H1 (cell line): ENCODE measurements around the gene HSPA2. TPM values are rescaled to one million over a fixed set of nuclear protein-coding genes. Genes with fewer than 3 reads are reported as not detected.

ENCODE experiments used
- CBX5 ChIP-seq: fragments of 300-800, 300-1000 bp; sonication (generic); IDR thresholded peaks from 2 replicates; pipeline ENCODE4 v1.7.1; 2016; ENCODE audit warnings: antibody characterized with exemption, low read length, low read depth
- CTBP2 ChIP-seq: IDR thresholded peaks from 2 replicates; pipeline ENCODE4 v1.7.0; 2011; ENCODE audit warnings: borderline replicate concordance, mild to moderate bottlenecking, moderate library complexity, mixed read lengths, low read length; ENCODE audit not compliant: insufficient read depth, insufficient read length
- EGR1 ChIP-seq: IDR thresholded peaks from 2 replicates; pipeline ENCODE4 v1.6.1; 2011; ENCODE audit warnings: low read depth, low read length, borderline replicate concordance
- KDM5A ChIP-seq: fragments of 200-600 bp; IDR thresholded peaks from 2 replicates; pipeline ENCODE4 v1.7.1; 2012; ENCODE audit warnings: mild to moderate bottlenecking, low read length, inconsistent platforms, mixed read lengths
- POLR2AphosphoS5 ChIP-seq: IDR thresholded peaks from 2 replicates; pipeline ENCODE4 v1.6.1; 2011; ENCODE audit warnings: low read depth, low read length
- RXRA ChIP-seq: IDR thresholded peaks from 2 replicates; pipeline ENCODE4 v1.6.1; 2011; ENCODE audit warnings: low read depth, mild to moderate bottlenecking, low read length, moderate library complexity; ENCODE audit not compliant: insufficient read depth
- TAF1 ChIP-seq: IDR thresholded peaks from 2 replicates; pipeline ENCODE4 v1.6.1; 2011; ENCODE audit warnings: mild to moderate bottlenecking, low read depth, low read length
- TAF7 ChIP-seq: optimal IDR thresholded peaks from 2 replicates; pipeline ENCODE3; 2011; ENCODE audit warnings: low read depth, mild to moderate bottlenecking, inconsistent platforms, low read length, moderate library complexity, borderline replicate concordance
- YY1 ChIP-seq: IDR thresholded peaks from 2 replicates; pipeline ENCODE4 v1.6.1; 2011; ENCODE audit warnings: low read depth, mild to moderate bottlenecking, low read length
- polyA plus RNA-seq, 7 experiments: library from polyadenylated mRNA; depleted of rRNA in 3 of 7; stranded (reverse) in 5 of 7; unstranded in 2 of 7; fragments of >200 nt in 5 of 7; fragments of 200-250 nt in 2 of 7; gene quantifications; 1 replicate in 5 of 7; 2 replicates in 1 of 7; 4 replicates in 1 of 7; pipeline versions ENCODE4 v1.2.1 to v1.2.3, GENCODE V29; 2011 to 2013; ENCODE audit warnings: missing spikeins in 2 of 7, mixed read lengths in 2 of 7
- total RNA-seq: library from RNA; stranded (reverse); fragmentation: NEBNext Ultra II Directional; extraction: Animal tissue kit (Norgen Biotek cat#: 25700); gene quantifications from 2 replicates; pipeline ENCODE4 v1.2.1, GENCODE V29; 2021
- TF ChIP-seq, protein P1 (sequence below): IDR thresholded peaks from 2 replicates; pipeline ENCODE4 v1.6.1; 2011; ENCODE audit warnings: low read depth, mild to moderate bottlenecking, low read length; ENCODE audit not compliant: insufficient read depth
- TF ChIP-seq, protein P2 (sequence below), 3 experiments: IDR thresholded peaks; 1 replicate in 2 of 3; 2 replicates in 1 of 3; pipeline versions ENCODE4 v1.5.1 to v1.6.1; 2011; ENCODE audit warnings: low read length in 3 of 3, mild to moderate bottlenecking in 3 of 3, inconsistent platforms in 2 of 3, low read depth in 1 of 3, moderate library complexity in 1 of 3; ENCODE audit not compliant: insufficient read depth in 1 of 3; ENCODE audit errors: control extremely low read depth in 1 of 3

Gene HSPA2
- total and polyA plus RNA-seq, 2 of the 8 experiments (the other 6 are each of a cell fraction or from before 2014, with no cell fraction given) = 30.5 to 82.9 TPM

DNA sequence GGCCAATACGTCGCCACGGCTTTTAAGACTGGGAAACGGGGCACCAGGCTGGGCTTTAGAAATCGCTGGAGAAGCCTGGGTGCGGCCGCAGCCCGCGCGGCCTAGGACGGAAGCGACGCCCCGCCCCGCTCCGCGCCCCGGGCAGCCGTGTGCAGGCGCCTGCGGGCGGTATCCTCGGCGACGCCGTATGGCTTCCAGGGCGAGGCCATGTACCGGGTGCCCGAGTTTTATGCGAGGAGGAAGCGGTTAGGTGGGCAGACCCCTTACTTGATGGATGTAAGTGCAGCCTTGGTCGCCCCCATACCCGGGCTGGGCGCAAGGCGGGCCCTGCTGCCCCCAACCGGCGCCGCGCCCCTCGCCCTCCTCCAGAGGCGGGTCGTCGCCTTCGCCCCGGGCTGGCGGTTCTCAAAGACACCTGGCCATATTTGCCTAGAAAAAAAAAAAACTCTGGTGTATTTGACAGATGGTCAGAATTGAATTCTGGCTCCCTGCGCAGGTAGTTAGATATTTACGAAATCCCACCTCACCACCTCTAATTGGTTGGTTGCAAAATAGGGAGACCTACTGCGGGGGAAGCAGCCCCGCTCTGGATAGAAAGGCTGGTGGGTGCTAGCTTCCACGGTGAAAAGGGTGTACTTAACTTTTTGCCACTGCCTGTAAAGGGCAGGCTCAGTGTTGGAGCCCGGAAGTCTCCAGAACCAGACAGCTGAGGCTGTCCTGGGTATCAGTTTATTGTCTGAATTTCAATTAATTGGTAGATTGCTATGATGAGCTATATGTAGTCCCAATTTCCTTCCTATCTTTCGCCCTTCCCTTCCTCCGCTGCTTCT, 9.5 kb downstream of the HSPA2 start, which contains the start of gene PPP1R36 (continued):
- TF ChIP-seq TAF7 (no peak), CBX5 (no peak), RXRA (no peak), KDM5A (no peak), EGR1 (no peak), TAF1 (0 out of 2 replicates have a peak, but pooled peaks have one; percentile 31), CTBP2 (no peak), POLR2AphosphoS5 (no peak), YY1 (no peak)
- TF ChIP-seq, protein P1, sequence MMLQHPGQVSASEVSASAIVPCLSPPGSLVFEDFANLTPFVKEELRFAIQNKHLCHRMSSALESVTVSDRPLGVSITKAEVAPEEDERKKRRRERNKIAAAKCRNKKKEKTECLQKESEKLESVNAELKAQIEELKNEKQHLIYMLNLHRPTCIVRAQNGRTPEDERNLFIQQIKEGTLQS = no peak
- TF ChIP-seq, protein P2, sequence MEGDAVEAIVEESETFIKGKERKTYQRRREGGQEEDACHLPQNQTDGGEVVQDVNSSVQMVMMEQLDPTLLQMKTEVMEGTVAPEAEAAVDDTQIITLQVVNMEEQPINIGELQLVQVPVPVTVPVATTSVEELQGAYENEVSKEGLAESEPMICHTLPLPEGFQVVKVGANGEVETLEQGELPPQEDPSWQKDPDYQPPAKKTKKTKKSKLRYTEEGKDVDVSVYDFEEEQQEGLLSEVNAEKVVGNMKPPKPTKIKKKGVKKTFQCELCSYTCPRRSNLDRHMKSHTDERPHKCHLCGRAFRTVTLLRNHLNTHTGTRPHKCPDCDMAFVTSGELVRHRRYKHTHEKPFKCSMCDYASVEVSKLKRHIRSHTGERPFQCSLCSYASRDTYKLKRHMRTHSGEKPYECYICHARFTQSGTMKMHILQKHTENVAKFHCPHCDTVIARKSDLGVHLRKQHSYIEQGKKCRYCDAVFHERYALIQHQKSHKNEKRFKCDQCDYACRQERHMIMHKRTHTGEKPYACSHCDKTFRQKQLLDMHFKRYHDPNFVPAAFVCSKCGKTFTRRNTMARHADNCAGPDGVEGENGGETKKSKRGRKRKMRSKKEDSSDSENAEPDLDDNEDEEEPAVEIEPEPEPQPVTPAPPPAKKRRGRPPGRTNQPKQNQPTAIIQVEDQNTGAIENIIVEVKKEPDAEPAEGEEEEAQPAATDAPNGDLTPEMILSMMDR (IDR thresholded peaks at IDR 0.05; ENCODE audit: control extremely low read depth in 1 of 3, insufficient read depth in 1 of 3, low read depth in 1 of 3, low read length in 3 of 3) = no peak
- TF ChIP-seq, all 59 proteins: peak for 8
